Stimulated activated CD8-positive, alpha-beta memory T cell treated with anti-CD3 and anti-CD28 coated beads, Interleukin-7, amount 100 ng/mL, for 24 hours (primary cell): ENCODE data around the gene CASZ1.

Experiments used
- DNase-seq: peaks from one replicate; pipeline ENCODE4 v3.0.0-alpha.2; 2020; ENCODE audit warnings: low read depth

The CASZ1 gene

GRCh38 chr1:10745886-10746455 is 50.5 kb downstream of the CASZ1 start:
- no peak for DNase-seq

- DNase-seq: no peak
Measured at GRCh38 chr1:10745383-10745782, 51.1 kb downstream of the CASZ1 start.

- DNase-seq: no peak
Measured at GRCh38 chr1:10744654-10745238, 51.7 kb downstream of the CASZ1 start.

- DNase-seq: no peak
Measured at GRCh38 chr1:10744029-10744428, 52.4 kb downstream of the CASZ1 start.

- DNase-seq: no peak
Measured at GRCh38 chr1:10741696-10742095, 54.8 kb downstream of the CASZ1 start.

- DNase-seq: no peak
Measured at GRCh38 chr1:10740123-10740522, 56.3 kb downstream of the CASZ1 start.

GRCh38 chr1:10739589-10739988 is 56.9 kb downstream of the CASZ1 start:
- DNase-seq: no peak

GRCh38 chr1:10738061-10739058 is 58.1 kb downstream of the CASZ1 start:
- no peak for DNase-seq

- DNase-seq: no peak
Measured at GRCh38 chr1:10737651-10738050, 58.8 kb downstream of the CASZ1 start.

- DNase-seq: no peak
Measured at GRCh38 chr1:10736634-10737586, 59.5 kb downstream of the CASZ1 start.

GRCh38 chr1:10735563-10736305 is 60.7 kb downstream of the CASZ1 start:
- no peak for DNase-seq

- DNase-seq: no peak
Measured at GRCh38 chr1:10734962-10735544, 61.4 kb downstream of the CASZ1 start.

- DNase-seq: no peak
Measured at GRCh38 chr1:10734375-10734774, 62.1 kb downstream of the CASZ1 start.

GRCh38 chr1:10733474-10734366 is 62.7 kb downstream of the CASZ1 start:
- DNase-seq: peak; percentile 6

GRCh38 chr1:10730985-10731384 is 65.5 kb downstream of the CASZ1 start:
- no peak for DNase-seq

GRCh38 chr1:10728595-10729410 is 67.6 kb downstream of the CASZ1 start:
- no peak for DNase-seq

GRCh38 chr1:10727751-10728232 is 68.7 kb downstream of the CASZ1 start:
- DNase-seq: no peak

GRCh38 chr1:10726355-10726754 is 70.1 kb downstream of the CASZ1 start:
- no peak for DNase-seq
